Stimulated activated naive CD4-positive, alpha-beta T cell (primary cell): ENCODE data around the gene LMCD1.

Experiments used
- DNase-seq, 6 experiments: peaks; one replicate each; lab custom pipeline; 2025; lab: John Stamatoyannopoulos, UW

The LMCD1 gene

DNA sequence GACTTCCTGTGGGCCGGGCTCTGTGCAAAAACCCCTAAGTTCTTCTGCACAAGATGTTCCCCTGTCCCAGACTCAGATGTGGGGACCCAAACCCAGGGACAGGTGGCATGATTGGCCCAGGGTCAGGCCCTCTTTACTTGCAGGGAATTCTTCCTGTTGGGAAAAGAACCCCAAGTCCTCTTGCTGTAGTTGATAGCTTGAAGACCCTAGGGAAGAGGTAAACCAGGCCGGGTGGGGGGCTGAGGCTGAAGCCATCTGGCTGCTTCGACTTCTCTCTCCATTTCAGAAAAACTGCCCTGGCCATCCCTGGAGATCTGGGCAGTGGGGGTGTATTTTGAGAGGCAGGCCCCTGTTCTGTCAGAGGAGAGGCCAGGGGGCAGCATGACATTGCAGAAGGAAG is 119.5 kb downstream of the LMCD1 start:
- no peak for DNase-seq

DNA sequence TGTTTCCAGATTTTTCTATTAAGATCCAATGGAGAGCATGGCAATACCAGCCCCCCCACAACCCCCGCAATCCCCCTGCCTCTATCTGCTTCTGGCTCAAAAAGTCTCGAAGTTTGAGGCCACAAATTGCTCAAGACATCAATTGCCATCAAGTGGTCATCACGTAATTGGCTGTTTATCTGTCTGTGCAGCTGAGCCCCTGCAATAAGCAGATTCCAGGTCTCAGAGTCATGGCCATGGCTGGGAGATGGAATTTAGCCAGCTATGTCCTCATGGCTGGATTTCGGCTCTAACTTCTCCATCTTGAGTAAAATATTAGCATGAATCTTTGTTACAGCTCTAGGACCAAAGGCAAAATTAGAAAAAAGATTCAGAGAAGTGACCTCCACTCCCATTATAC is 120.2 kb downstream of the LMCD1 start:
- DNase-seq, result no peak

GRCh38 chr3:8622873-8623691 is 121.5 kb downstream of the LMCD1 start:
- DNase-seq, result no peak

DNA sequence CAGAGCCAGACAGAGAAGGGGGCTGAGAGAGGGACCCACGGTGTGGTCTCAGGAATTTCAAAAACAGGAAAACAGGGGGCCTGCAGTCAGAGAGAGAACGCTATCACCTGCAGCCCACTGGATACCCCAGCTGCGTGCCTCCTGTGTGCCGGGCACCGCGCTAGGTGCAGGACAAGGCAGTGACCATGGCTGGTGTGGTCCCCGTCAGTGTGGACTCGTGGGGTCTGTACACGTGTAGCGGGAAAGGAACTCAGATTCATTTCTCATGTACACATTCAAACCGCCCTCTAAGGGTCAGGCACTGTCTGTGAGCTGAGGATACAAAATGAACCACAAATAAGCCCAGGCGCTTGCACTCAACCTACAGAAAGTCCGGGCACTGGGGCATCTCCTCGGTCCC is 122.1 kb downstream of the LMCD1 start:
- no peak for DNase-seq
